ENCODE measurements around the gene LOXHD1. TPM values are rescaled to one million over a fixed set of nuclear protein-coding genes. Genes with fewer than 3 reads are reported as not detected.
A peak's percentile ranks its signal among the peaks of the same experiment; 100 is the strongest.

Gene LOXHD1
- 0.35 to 0.64 TPM (median 0.57 TPM) in 3 replicates for total RNA-seq (2021)
- percentile 32 among the genes with signal in this experiment for Bru-seq, nascent RNA
- long read RNA-seq, experiment 1, partial matches to known transcripts = 0 of 1 reads
- long read RNA-seq, experiment 1, other reads (novel, unspliced or antisense) = 1 of 1 reads
- long read RNA-seq, experiment 2, partial matches to known transcripts = 1 of 2 reads
- long read RNA-seq, experiment 2, other reads (novel, unspliced or antisense) = 1 of 2 reads
- long read RNA-seq, experiment 3 = 0 reads

- POLR2A ChIA-PET = interaction anchor here (0.8 to 1.3 kb wide), 4 partner anchors 13 to 484 kb away, joined by 3 to 6 read pairs (median 4); no protein-coding TSS in a partner anchor
Observed at GRCh38 chr18:46657115-46657955, at the start of gene LOXHD1. Gene LOXHD1 (minus strand): TSS chr18:46657220. CDS start chr18:46657033, 187 bp downstream.

GRCh38 chr18:46705521-46705920, 48.5 kb upstream of the LOXHD1 start:
- H3K4me1 Mint-ChIP-seq = peaks cover 19% of the 10 kb centered on the region
- CTCF ChIA-PET = interaction anchor here (2.1 to 2.6 kb wide), 2 partner anchors 10 to 48 kb away, joined by 7 to 10 read pairs; no protein-coding TSS in a partner anchor
- POLR2A ChIA-PET = no interaction called here
- no peaks in the 10 kb centered on the region for H3K9me3 Mint-ChIP-seq
- peak; percentile 97 for ATAC-seq
- DNase-seq (ENCODE audit: low spot score) = peak; percentile 62
- no peak overlapping the region for H3K4me3 Mint-ChIP-seq
- H3K27ac Mint-ChIP-seq = no peak overlapping the region
- no peaks in the 10 kb centered on the region for H3K36me3 Mint-ChIP-seq
- H3K27me3 Mint-ChIP-seq (ENCODE audit: low read depth) = no peaks in the 10 kb centered on the region
- TF ChIP-seq E2F1 (CRISPR knock-in tag; IDR thresholded peaks at IDR 0.05) (no peak), ZSCAN18 (CRISPR knock-in tag; IDR thresholded peaks at IDR 0.05) (no peak), AFF4 (CRISPR knock-in tag; IDR thresholded peaks at IDR 0.05; ENCODE audit: borderline replicate concordance) (no peak), FOXJ3 (CRISPR knock-in tag; IDR thresholded peaks at IDR 0.05; ENCODE audit: borderline replicate concordance) (no peak), ZNF512 (CRISPR knock-in tag; IDR thresholded peaks at IDR 0.05; ENCODE audit: borderline replicate concordance) (no peak)

More at GRCh38 chr18:46657115-46657955, at the start of gene LOXHD1:
- peak; percentile 50 for ATAC-seq
- Mint-ChIP-seq H3K4me3 (peak within 1 kb of the TSS; percentile 53), H3K27ac (peak within 1 kb of the TSS; percentile 41; the same call in 1 of the 2 replicates), H3K4me1 (peaks cover 19% of the 10 kb centered on the region), H3K9me3 (no peaks in the 10 kb centered on the region), H3K27me3 (ENCODE audit: low read depth) (no peaks in the 10 kb centered on the region), H3K36me3 (no peaks in the 10 kb centered on the region)
- TF ChIP-seq ZNF263 (CRISPR knock-in tag; IDR thresholded peaks at IDR 0.05; ENCODE audit: low read depth) (no peak), ATF6 (CRISPR knock-in tag; IDR thresholded peaks at IDR 0.05) (no peak), ZSCAN18 (CRISPR knock-in tag; IDR thresholded peaks at IDR 0.05) (no peak), KAT7 (CRISPR knock-in tag; IDR thresholded peaks at IDR 0.05; ENCODE audit: borderline replicate concordance) (no peak), SOX15 (CRISPR knock-in tag; IDR thresholded peaks at IDR 0.05) (no peak), ZNF423 (CRISPR knock-in tag; IDR thresholded peaks at IDR 0.05) (0 out of 2 replicates have a peak, but pooled peaks have one; percentile 21), ESRRA (CRISPR knock-in tag; IDR thresholded peaks at IDR 0.05; ENCODE audit: borderline replicate concordance) (no peak)
- TF ChIP-seq, protein P1, sequence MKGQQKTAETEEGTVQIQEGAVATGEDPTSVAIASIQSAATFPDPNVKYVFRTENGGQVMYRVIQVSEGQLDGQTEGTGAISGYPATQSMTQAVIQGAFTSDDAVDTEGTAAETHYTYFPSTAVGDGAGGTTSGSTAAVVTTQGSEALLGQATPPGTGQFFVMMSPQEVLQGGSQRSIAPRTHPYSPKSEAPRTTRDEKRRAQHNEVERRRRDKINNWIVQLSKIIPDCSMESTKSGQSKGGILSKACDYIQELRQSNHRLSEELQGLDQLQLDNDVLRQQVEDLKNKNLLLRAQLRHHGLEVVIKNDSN (CRISPR knock-in tag; IDR thresholded peaks at IDR 0.05) = 0 out of 2 replicates have a peak, but pooled peaks have one; percentile 28
- TF ChIP-seq, protein P2, sequence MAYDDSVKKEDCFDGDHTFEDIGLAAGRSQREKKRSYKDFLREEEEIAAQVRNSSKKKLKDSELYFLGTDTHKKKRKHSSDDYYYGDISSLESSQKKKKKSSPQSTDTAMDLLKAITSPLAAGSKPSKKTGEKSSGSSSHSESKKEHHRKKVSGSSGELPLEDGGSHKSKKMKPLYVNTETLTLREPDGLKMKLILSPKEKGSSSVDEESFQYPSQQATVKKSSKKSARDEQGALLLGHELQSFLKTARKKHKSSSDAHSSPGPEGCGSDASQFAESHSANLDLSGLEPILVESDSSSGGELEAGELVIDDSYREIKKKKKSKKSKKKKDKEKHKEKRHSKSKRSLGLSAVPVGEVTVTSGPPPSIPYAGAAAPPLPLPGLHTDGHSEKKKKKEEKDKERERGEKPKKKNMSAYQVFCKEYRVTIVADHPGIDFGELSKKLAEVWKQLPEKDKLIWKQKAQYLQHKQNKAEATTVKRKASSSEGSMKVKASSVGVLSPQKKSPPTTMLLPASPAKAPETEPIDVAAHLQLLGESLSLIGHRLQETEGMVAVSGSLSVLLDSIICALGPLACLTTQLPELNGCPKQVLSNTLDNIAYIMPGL (CRISPR knock-in tag; IDR thresholded peaks at IDR 0.05) = no peak
- CTCF ChIA-PET = interaction anchor here (0.6 to 3.3 kb wide), 142 partner anchors 9 to 584 kb away, joined by 3 to 206 read pairs (median 6); partner anchors contain the start of genes ELOA2, KATNAL2, PIAS2 and ST8SIA5
- DNase-seq (ENCODE audit: low spot score) = peak; percentile 34
